Measurements from ENCODE around the gene AFF2.

GRCh38 chrX:148915474-148915873, 415.1 kb downstream of the AFF2 start:
- TF ChIP-seq CTCF (IDR thresholded peaks at IDR 0.05; ENCODE audit: low read length) (no peak), EZH2 (optimal IDR thresholded peaks at IDR 0.05; ENCODE audit: low read depth, low read length) (no peak)
